Sciatic nerve (tissue), 2 donors: ENCODE data around the gene SMOC2. TPM values are rescaled to one million over a fixed set of nuclear protein-coding genes. Genes with fewer than 3 reads are reported as not detected.
"Not testable (repeated sequence)": the region's sequence is repeated elsewhere in the genome, so short reads cannot be mapped to it uniquely, and the experiment has no call there.

Experiments used
- ATAC-seq: fragments of 200-7000 bp; cut with Tn5 transposase; one replicate; pipeline ENCODE4 v1.9.1; 2020; ENCODE audit warnings: mild to moderate bottlenecking, moderate library complexity
- DNase-seq: peaks from one replicate; pipeline ENCODE4 v3.0.0-alpha.2; 2020; ENCODE audit warnings: low spot score
- intact Hi-C: fragments of 100-400 bp; cut with DNase I; formaldehyde crosslinking; loops from one replicate; pipeline ENCODE4 v1.14.2; 2022
- total RNA-seq: library from RNA; stranded (reverse); fragmentation: NEBNext Ultra II Directional; extraction: Animal tissue kit (Norgen Biotek cat#: 25700); gene quantifications from one replicate; pipeline ENCODE4 v1.2.1, GENCODE V29; 2021
- donor health status: DM: no; HTN: no; CAD: no.
- donor health status: DM: no; HTN: no; CAD: no.

Gene SMOC2
- total RNA-seq, 1 donor from 2014 or later: 45.6 TPM

GRCh38 chr6:168705271-168705670 lies 264.3 kb downstream of the SMOC2 start:
- DNase-seq, intact Hi-C loops, ATAC-seq: not testable (repeated sequence)

GRCh38 chr6:168706471-168707177 lies 265.6 kb downstream of the SMOC2 start:
- intact Hi-C loops: no loop called here
- no peak for ATAC-seq
- no peak for DNase-seq

GRCh38 chr6:168708526-168708925 lies 267.5 kb downstream of the SMOC2 start:
- intact Hi-C loops: no loop called here

GRCh38 chr6:168708984-168709383 lies 268.0 kb downstream of the SMOC2 start:
- no peak for ATAC-seq
- DNase-seq: no peak
- intact Hi-C loops: no loop called here

More at GRCh38 chr6:168708526-168708925, 267.5 kb downstream of the SMOC2 start:
- DNase-seq: no peak
- ATAC-seq: no peak

- intact Hi-C loops: no loop called here
- ATAC-seq: no peak
- no peak for DNase-seq
These were observed 268.4 kb downstream of the SMOC2 start for GRCh38 chr6:168709390-168709789.

DNA sequence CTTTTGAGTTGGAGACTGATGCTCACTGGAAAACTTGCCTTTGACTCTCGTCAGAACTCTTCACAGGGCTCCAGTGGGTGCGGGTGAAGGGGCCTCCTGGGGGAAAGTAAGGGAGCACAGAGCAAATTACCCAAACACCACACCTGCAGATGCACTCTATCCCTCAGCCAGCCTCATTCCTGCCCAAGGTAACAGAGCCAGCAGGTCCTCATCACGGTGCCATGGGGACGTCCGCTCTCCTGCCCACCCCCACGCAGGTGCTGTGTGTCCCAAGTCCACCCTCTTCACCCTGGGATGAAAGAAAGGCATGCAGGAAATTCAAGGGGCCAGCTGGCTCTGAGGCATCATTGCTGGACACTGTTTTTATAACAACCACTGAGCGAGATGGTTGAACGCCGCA lies 269.0 kb downstream of the SMOC2 start:
- DNase-seq: no peak
- no peak for ATAC-seq
- intact Hi-C loops: no loop called here

DNA sequence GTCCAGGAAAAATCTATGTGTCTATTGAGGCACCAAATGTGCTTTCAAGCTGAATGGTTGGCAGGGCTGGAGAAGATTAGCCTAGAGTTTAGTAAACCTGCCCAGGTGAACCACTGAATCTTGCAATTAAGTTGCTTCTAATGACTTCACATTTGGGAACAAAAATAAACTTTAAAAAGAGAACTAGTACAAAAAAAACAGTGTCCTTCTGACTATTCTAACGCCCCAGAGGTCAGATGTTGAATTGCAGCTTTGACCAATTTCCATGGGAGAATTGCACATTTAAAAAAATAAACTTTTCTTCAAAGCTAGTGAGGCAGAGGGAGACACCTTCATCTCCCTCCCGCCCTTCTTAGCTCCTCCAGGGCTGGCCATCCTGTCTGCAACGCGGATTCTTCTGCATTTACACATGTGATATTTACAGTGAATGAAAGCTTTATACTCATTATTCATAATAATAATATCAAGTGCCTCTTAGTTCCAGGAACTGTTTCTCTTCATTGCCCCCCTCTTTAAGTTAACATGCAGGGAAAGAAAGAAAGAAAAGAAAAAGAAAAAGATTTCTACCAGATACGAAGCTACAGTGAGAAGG lies 270.2 kb downstream of the SMOC2 start:
- DNase-seq (no peak), ATAC-seq (no peak)

GRCh38 chr6:168711666-168712300 lies 270.8 kb downstream of the SMOC2 start:
- DNase-seq (no peak), ATAC-seq (peak; percentile 38)
- intact Hi-C loops: no loop called here

More for the DNA sequence above, 270.2 kb downstream of the SMOC2 start:
- intact Hi-C loops: no loop called here

- DNase-seq (no peak), ATAC-seq (no peak)
- intact Hi-C loops: no loop called here
These were observed 272.0 kb downstream of the SMOC2 start for GRCh38 chr6:168712993-168713392.

- no peak for ATAC-seq
- intact Hi-C loops: no loop called here
- DNase-seq: no peak
These were observed 272.9 kb downstream of the SMOC2 start for GRCh38 chr6:168713839-168714238.

GRCh38 chr6:168714547-168715260 lies 273.7 kb downstream of the SMOC2 start:
- ATAC-seq (no peak), DNase-seq (no peak)
- intact Hi-C loops: no loop called here

GRCh38 chr6:168715643-168716481 lies 274.9 kb downstream of the SMOC2 start:
- ATAC-seq: no peak
- intact Hi-C loops: no loop called here

DNA sequence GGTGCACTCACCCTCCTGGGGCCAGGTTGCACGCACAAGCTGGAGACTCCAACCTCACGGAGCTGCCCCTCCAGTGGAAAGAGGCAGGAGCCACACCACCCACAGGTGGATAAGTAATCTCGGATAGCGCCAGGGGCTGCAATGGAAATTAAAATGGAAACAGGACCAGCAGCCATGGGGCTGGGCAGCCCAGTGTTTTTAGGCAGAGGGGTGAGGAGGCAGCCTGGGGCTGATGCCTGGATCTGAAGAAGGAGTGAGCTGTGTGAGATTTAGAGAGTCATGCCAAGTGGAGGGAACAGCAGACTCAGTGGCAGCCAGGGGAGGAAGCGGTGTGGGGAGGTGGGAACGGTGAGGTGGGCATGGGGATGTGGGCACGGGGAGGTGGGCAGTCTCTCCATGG lies 275.6 kb downstream of the SMOC2 start:
- intact Hi-C loops: no loop called here
- ATAC-seq: no peak
- DNase-seq: no peak

More at GRCh38 chr6:168715643-168716481, 274.9 kb downstream of the SMOC2 start:
- no peak for DNase-seq

- ATAC-seq (no peak), DNase-seq (no peak)
- intact Hi-C loops: no loop called here
These were observed 276.5 kb downstream of the SMOC2 start for GRCh38 chr6:168717491-168717890.

Other genes with a start within 250 kb of the SMOC2 start
- 1.9 TPM for gene DACT2, start 121.4 kb upstream of the SMOC2 start, total RNA-seq